Stimulated activated naive CD8-positive, alpha-beta T cell treated with anti-CD3 and anti-CD28 coated beads, Interleukin-15, Interleukin-2, amounts not matched to agents 100 ng/mL and 50 ng/mL, for 24 hours (primary cell): ENCODE measurements around the gene SOBP.

Experiments
- H3K27ac Mint-ChIP-seq: one replicate; pipeline ENCODE4 v1.8.0; 2021; ENCODE audit warnings: mild to moderate bottlenecking, mixed read lengths
- H3K27me3 Mint-ChIP-seq: one replicate; pipeline ENCODE4 v1.8.0; 2021; ENCODE audit warnings: mixed read lengths
- H3K36me3 Mint-ChIP-seq: one replicate; pipeline ENCODE4 v1.8.0; 2021; ENCODE audit warnings: low read depth, mixed read lengths
- H3K4me1 Mint-ChIP-seq: one replicate; pipeline ENCODE4 v1.8.0; 2021; ENCODE audit warnings: low read depth, mixed read lengths
- H3K4me3 Mint-ChIP-seq: one replicate; pipeline ENCODE4 v1.8.0; 2021; ENCODE audit warnings: mild to moderate bottlenecking, mixed read lengths
- H3K9me3 Mint-ChIP-seq: one replicate; pipeline ENCODE4 v1.8.0; 2021; ENCODE audit warnings: mixed read lengths

Gene SOBP

GRCh38 chr6:107657755-107658461, 168.0 kb downstream of the SOBP start:
- Mint-ChIP-seq H3K36me3 (no peaks in the 10 kb centered on the region), H3K27me3 (no peaks in the 10 kb centered on the region), H3K27ac (peak overlapping the region; percentile 79), H3K9me3 (no peaks in the 10 kb centered on the region), H3K4me1 (peaks cover 43% of the 10 kb centered on the region), H3K4me3 (peak overlapping the region; percentile 57)

DNA sequence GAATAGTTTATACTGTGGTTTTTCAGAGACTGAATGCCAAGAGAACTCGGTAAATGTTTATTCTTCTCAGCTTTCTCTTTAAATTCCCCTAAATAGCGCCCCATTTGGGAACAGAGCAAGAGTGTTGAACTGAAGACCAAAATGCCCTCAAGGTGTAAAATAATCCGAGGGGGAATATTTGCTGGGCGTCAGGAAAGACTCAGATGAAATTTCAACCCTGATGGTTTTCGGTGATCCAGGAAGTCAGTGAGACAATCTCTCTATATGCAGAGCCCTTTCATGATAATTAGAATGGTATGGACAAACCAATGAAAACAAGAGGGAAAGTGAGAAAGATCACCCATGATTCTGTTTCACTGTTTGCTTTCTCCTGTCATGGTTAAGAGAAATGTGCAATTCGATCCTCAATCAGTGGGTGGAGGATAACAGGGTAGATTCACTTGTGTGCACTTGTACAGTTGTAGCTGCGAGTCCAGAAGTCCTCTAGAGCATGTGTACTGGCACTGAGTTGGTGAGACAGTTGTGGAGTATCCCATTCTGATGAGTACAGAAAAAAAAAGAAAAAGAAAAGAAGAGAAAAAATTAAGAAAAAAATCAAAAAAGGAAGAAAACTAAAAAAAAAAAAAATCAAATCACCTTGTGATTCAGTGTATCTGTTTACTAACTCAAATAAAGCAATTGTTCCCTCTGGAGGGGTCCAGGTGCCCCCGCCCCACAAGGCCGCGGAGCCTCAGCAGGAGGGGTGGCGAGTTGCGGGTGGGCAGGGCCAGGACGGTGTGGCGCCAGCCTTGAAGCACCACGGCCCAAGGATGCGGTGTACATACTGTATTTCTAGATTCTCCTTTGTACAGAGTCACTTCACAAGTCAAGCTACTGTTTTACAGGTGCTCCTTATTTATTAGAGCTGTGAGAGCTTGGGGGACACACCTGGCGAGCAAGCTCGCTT, 169.3 kb downstream of the SOBP start:
- Mint-ChIP-seq H3K36me3 (no peaks in the 10 kb centered on the region), H3K4me1 (peaks cover 43% of the 10 kb centered on the region), H3K4me3 (peak overlapping the region; percentile 12), H3K27me3 (no peaks in the 10 kb centered on the region), H3K27ac (peak overlapping the region; percentile 3), H3K9me3 (no peaks in the 10 kb centered on the region)

DNA sequence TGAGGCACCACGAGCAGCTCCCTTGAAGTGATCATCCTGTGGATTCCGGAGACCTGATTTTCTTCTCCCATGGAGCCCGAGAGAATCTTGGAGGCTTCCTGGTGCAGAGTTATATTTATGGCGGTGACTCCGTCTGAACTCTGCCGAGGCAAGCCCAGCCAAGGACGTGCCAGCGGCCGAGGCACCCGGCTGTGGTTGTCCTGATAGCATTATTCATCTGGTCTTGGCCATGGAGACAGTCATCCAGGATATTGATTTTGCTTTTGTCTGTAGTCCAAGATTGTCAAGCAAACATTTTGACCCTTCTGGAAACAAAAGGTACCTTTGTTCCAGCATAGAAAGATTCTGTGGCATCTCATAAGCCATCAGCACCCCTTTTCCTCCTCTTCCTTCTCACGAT, 170.9 kb downstream of the SOBP start:
- no peaks in the 10 kb centered on the region for H3K36me3 Mint-ChIP-seq
- no peaks in the 10 kb centered on the region for H3K9me3 Mint-ChIP-seq
- no peaks in the 10 kb centered on the region for H3K27me3 Mint-ChIP-seq
- peaks cover 41% of the 10 kb centered on the region for H3K4me1 Mint-ChIP-seq
- H3K27ac Mint-ChIP-seq, result no peak overlapping the region
- H3K4me3 Mint-ChIP-seq, result no peak overlapping the region

- Mint-ChIP-seq H3K9me3 (no peaks in the 10 kb centered on the region), H3K27ac (no peak overlapping the region), H3K36me3 (no peaks in the 10 kb centered on the region), H3K27me3 (no peaks in the 10 kb centered on the region), H3K4me3 (no peak overlapping the region), H3K4me1 (peaks cover 37% of the 10 kb centered on the region)
These were observed 171.4 kb downstream of the SOBP start for GRCh38 chr6:107661291-107661690.

DNA sequence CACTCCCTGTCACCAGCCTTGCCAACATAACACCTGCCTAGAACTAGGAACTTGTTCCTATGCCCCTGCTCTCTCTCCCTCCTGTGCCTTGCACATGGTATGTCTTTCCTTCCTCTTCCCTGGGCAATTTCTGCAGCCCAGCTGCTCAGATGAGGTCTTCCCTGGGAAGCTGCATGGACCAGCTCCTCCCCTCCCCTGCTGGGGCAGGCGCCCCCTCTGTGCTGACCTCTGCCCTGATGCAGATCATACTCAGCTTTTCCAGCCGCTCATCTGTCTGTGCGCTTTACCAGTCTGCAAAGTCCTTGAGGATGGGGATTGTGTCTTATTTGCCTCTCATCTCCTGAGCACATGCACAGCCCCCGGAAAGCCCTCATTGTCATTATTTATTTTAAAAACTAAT, 172.4 kb downstream of the SOBP start:
- H3K4me3 Mint-ChIP-seq, result no peak overlapping the region
- H3K4me1 Mint-ChIP-seq, result peaks cover 26% of the 10 kb centered on the region
- H3K27me3 Mint-ChIP-seq, result no peaks in the 10 kb centered on the region
- no peaks in the 10 kb centered on the region for H3K36me3 Mint-ChIP-seq
- no peak overlapping the region for H3K27ac Mint-ChIP-seq
- H3K9me3 Mint-ChIP-seq, result no peaks in the 10 kb centered on the region

DNA sequence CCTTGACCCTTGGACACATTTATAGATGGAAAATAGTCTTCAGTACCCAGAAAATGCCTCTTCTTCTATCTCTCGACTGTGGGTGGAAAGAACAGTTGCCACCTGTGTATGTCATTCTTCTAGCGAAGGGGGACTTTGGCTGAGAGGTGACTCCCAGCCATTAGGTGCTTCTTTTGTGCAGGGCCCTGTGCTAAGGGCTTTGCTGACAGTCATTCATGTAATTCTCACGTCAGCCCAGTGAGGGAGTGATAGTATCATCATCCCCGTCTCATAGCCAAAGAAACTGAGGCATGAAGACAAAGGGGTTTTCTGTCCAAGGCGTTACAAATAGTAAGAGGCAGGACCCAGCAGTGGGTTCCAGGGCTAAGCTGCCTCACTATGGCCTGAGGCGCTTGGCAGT, 173.4 kb downstream of the SOBP start:
- Mint-ChIP-seq H3K27ac (no peak overlapping the region), H3K4me3 (no peak overlapping the region), H3K36me3 (no peaks in the 10 kb centered on the region), H3K9me3 (no peaks in the 10 kb centered on the region), H3K4me1 (peaks cover 16% of the 10 kb centered on the region), H3K27me3 (no peaks in the 10 kb centered on the region)

DNA sequence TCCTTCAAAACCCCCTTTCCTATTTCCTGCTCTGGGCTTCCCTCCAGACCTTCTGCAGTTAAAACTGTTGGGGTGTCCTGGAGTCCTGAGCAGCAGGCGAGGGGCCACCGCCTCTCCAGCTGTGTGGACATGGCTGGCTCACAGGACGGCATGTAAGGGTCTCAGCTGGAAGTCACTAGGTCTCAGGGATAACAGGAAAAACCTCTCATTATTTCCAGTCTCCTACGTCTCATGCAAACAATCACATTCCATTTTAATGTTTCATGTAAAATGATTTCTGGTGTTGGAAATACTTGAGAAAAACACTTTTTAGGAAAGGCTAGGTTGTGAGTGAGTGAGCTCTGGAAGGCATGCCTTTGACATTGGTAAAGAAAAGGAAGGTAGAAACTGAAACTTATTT, 175.5 kb downstream of the SOBP start:
- H3K4me1 Mint-ChIP-seq, result peaks cover 16% of the 10 kb centered on the region
- no peaks in the 10 kb centered on the region for H3K36me3 Mint-ChIP-seq
- no peak overlapping the region for H3K27ac Mint-ChIP-seq
- H3K9me3 Mint-ChIP-seq, result no peaks in the 10 kb centered on the region
- no peaks in the 10 kb centered on the region for H3K27me3 Mint-ChIP-seq
- H3K4me3 Mint-ChIP-seq, result no peak overlapping the region

GRCh38 chr6:107666084-107666980, 176.4 kb downstream of the SOBP start:
- no peaks in the 10 kb centered on the region for H3K27me3 Mint-ChIP-seq
- peaks cover 23% of the 10 kb centered on the region for H3K4me1 Mint-ChIP-seq
- H3K27ac Mint-ChIP-seq, result no peak overlapping the region
- H3K4me3 Mint-ChIP-seq, result no peak overlapping the region
- H3K36me3 Mint-ChIP-seq, result no peaks in the 10 kb centered on the region
- H3K9me3 Mint-ChIP-seq, result no peaks in the 10 kb centered on the region

GRCh38 chr6:107666981-107667601, 177.2 kb downstream of the SOBP start:
- Mint-ChIP-seq H3K27ac (no peak overlapping the region), H3K27me3 (no peaks in the 10 kb centered on the region), H3K4me1 (peaks cover 24% of the 10 kb centered on the region), H3K36me3 (no peaks in the 10 kb centered on the region), H3K4me3 (no peak overlapping the region), H3K9me3 (no peaks in the 10 kb centered on the region)

DNA sequence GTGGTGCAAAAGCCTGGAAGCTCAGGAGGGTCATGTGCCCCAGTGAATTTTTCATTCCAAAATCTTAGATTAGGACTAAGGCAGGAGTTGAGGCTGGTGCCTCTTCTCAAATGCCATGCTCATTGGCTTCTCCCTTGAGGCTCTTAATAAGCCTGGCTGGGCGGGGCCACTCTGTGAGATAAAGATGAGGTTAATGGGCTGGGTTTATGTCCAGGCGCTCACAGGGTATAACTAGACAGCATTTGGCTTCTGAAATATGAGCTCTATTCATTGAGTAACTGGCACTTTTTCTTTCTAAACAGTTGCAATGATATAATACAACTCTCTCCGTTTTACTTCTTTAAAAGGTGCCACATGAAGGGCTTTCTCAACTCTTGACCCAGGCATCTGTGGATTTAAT, 177.9 kb downstream of the SOBP start:
- Mint-ChIP-seq H3K36me3 (no peaks in the 10 kb centered on the region), H3K27ac (no peak overlapping the region), H3K4me1 (peaks cover 24% of the 10 kb centered on the region), H3K27me3 (no peaks in the 10 kb centered on the region), H3K9me3 (no peaks in the 10 kb centered on the region), H3K4me3 (no peak overlapping the region)

DNA sequence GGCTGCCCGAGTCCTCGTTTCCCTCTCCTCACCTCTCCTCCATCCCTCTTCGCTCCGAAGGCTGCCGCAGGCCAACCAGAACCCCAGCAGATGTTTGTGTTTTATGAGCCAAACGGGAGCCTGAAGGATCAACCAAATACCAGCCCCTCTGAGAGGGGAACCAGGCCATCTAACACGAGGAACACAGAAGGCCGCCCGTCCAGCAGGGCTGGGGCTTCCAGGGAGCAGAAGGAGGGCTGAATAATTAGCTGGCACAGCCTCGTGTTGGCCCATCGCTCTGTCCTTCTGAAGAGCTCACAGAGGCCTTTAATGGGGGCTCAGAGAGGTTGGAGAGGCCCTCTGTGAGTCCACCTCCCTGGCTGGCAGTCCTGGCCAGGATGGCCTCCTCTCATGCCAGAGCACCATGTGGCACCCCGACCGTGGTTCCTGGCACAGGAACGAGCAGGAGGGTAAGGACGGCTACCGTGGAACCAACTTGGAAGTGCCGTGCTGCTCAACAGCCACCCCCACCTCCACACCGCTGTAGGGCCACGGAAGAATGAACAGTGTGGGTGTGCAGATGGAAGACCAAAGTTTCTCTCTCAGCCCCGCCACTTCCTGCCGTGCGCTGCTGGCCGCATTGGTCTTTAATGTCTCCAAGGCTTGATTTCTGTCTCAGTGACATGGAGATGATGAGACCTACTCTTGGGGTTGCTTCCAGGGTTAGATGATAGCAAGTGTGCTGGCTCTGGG, 179.0 kb downstream of the SOBP start:
- Mint-ChIP-seq H3K27ac (peak overlapping the region; percentile 70), H3K4me1 (peaks cover 24% of the 10 kb centered on the region), H3K27me3 (no peaks in the 10 kb centered on the region)

DNA sequence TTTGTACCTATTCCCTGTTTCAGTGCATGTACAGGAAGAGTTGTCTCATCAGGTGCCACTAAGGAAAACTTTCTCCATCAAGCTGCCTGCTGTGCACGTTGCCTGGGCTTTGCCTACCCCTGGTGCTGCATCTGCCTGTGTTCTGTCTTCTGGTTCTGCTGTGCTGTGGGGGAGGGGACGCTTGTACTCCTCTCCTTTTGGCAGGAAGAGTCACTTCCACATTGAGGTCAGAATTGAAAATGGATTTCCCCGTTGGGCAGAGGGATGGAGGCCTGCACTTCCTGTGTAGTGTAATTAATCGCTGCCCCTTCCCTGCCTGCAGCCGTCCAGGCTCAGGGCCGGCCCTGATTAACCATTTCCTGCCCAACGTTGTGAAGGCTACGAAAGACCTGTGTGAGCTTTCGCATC, 180.9 kb downstream of the SOBP start:
- Mint-ChIP-seq H3K9me3 (no peaks in the 10 kb centered on the region), H3K4me3 (no peak overlapping the region)

More for the DNA sequence above, 179.0 kb downstream of the SOBP start:
- no peaks in the 10 kb centered on the region for H3K9me3 Mint-ChIP-seq
- H3K36me3 Mint-ChIP-seq, result no peaks in the 10 kb centered on the region
- H3K4me3 Mint-ChIP-seq, result no peak overlapping the region

GRCh38 chr6:107673076-107673494, 183.2 kb downstream of the SOBP start:
- H3K27me3 Mint-ChIP-seq, result no peaks in the 10 kb centered on the region
- no peaks in the 10 kb centered on the region for H3K36me3 Mint-ChIP-seq
- H3K4me3 Mint-ChIP-seq, result no peak overlapping the region
- peaks cover 24% of the 10 kb centered on the region for H3K4me1 Mint-ChIP-seq
- no peak overlapping the region for H3K27ac Mint-ChIP-seq
- H3K9me3 Mint-ChIP-seq, result no peaks in the 10 kb centered on the region

More for the DNA sequence above, 180.9 kb downstream of the SOBP start:
- Mint-ChIP-seq H3K27me3 (no peaks in the 10 kb centered on the region), H3K4me1 (peaks cover 24% of the 10 kb centered on the region), H3K36me3 (no peaks in the 10 kb centered on the region), H3K27ac (peak overlapping the region; percentile 26)
